ENCODE data around the gene AGAP2.
A peak's percentile ranks its signal among the peaks of the same experiment; 100 is the strongest.

Gene AGAP2

GRCh38 chr12:57738661-57739237 lies at the start of gene AGAP2:
AGAP2 (minus strand) TSS chr12:57738742; CDS start chr12:57738246, 496 bp downstream.
- H3K4me1 ChIP-seq (ENCODE audit: control insufficient read depth, insufficient read depth, low read length, unreplicated experiment) = peaks cover 14% of the 10 kb centered on the region
- H3K36me3 ChIP-seq (ENCODE audit: insufficient read depth, low read length) = no peaks in the 10 kb centered on the region
- peaks cover 74% of the 10 kb centered on the region for H3K27me3 ChIP-seq (ENCODE audit: insufficient read depth, low read length)
- peak within 1 kb of the TSS; percentile 68 for H3K4me3 ChIP-seq (ENCODE audit: low read depth, low read length)
- H2AFZ ChIP-seq (ENCODE audit: low read length, unreplicated experiment) = peak within 1 kb of the TSS; percentile 67
- H3K79me2 ChIP-seq (ENCODE audit: control insufficient read depth, insufficient read depth, low read length, unreplicated experiment) = no peaks in the 10 kb centered on the region
- H3K27ac ChIP-seq (ENCODE audit: low read depth, low read length) = no peak within 1 kb of the TSS

GRCh38 chr12:57783861-57784260 lies 45.3 kb upstream of the AGAP2 start:
- Histone ChIP-seq H3K36me3 (ENCODE audit: insufficient read depth, low read length) (peaks cover 22% of the 10 kb centered on the region), H3K27ac (ENCODE audit: low read depth, low read length) (no peak overlapping the region), H3K27me3 (ENCODE audit: insufficient read depth, low read length) (no peaks in the 10 kb centered on the region), H3K4me3 (ENCODE audit: low read depth, low read length) (peak overlapping the region; percentile 56; the same call in 1 of the 2 replicates), H3K4me1 (ENCODE audit: control insufficient read depth, insufficient read depth, low read length, unreplicated experiment) (peaks cover 10% of the 10 kb centered on the region), H2AFZ (ENCODE audit: low read length, unreplicated experiment) (no peak overlapping the region), H3K79me2 (ENCODE audit: control insufficient read depth, insufficient read depth, low read length, unreplicated experiment) (peaks cover 17% of the 10 kb centered on the region)

- Histone ChIP-seq H3K27ac (ENCODE audit: low read depth, low read length) (no peak overlapping the region), H3K27me3 (ENCODE audit: insufficient read depth, low read length) (no peaks in the 10 kb centered on the region), H3K4me1 (ENCODE audit: control insufficient read depth, insufficient read depth, low read length, unreplicated experiment) (peaks cover 10% of the 10 kb centered on the region), H3K36me3 (ENCODE audit: insufficient read depth, low read length) (peaks cover 22% of the 10 kb centered on the region), H2AFZ (ENCODE audit: low read length, unreplicated experiment) (no peak overlapping the region), H3K79me2 (ENCODE audit: control insufficient read depth, insufficient read depth, low read length, unreplicated experiment) (peaks cover 17% of the 10 kb centered on the region), H3K4me3 (ENCODE audit: low read depth, low read length) (peak overlapping the region; percentile 89)
Observed at GRCh38 chr12:57783466-57783801, 44.9 kb upstream of the AGAP2 start.

GRCh38 chr12:57782608-57783465 lies 44.3 kb upstream of the AGAP2 start, which contains the start of gene TSFM:
TSFM (plus strand) TSS chr12:57782787; CDS start chr12:57782802, 15 bp downstream.
- H3K36me3 ChIP-seq (ENCODE audit: insufficient read depth, low read length) = peaks cover 20% of the 10 kb centered on the region

GRCh38 chr12:57782243-57782607 lies 43.7 kb upstream of the AGAP2 start:
- H3K27me3 ChIP-seq (ENCODE audit: insufficient read depth, low read length) = no peaks in the 10 kb centered on the region
- H3K27ac ChIP-seq (ENCODE audit: low read depth, low read length) = no peak overlapping the region
- H3K36me3 ChIP-seq (ENCODE audit: insufficient read depth, low read length) = peaks cover 18% of the 10 kb centered on the region
- H3K4me3 ChIP-seq (ENCODE audit: low read depth, low read length) = no peak overlapping the region; the same call in 1 of the 2 replicates
- H3K4me1 ChIP-seq (ENCODE audit: control insufficient read depth, insufficient read depth, low read length, unreplicated experiment) = peaks cover 10% of the 10 kb centered on the region
- peak overlapping the region; percentile 49 for H2AFZ ChIP-seq (ENCODE audit: low read length, unreplicated experiment)
- H3K79me2 ChIP-seq (ENCODE audit: control insufficient read depth, insufficient read depth, low read length, unreplicated experiment) = peaks cover 17% of the 10 kb centered on the region

More at GRCh38 chr12:57782608-57783465, 44.3 kb upstream of the AGAP2 start, which contains the start of gene TSFM:
- H3K79me2 ChIP-seq (ENCODE audit: control insufficient read depth, insufficient read depth, low read length, unreplicated experiment) = peaks cover 17% of the 10 kb centered on the region
- peak within 1 kb of the TSS; percentile 89 for H3K4me3 ChIP-seq (ENCODE audit: low read depth, low read length)
- peaks cover 10% of the 10 kb centered on the region for H3K4me1 ChIP-seq (ENCODE audit: control insufficient read depth, insufficient read depth, low read length, unreplicated experiment)
- H2AFZ ChIP-seq (ENCODE audit: low read length, unreplicated experiment) = peak within 1 kb of the TSS; percentile 49
- H3K27me3 ChIP-seq (ENCODE audit: insufficient read depth, low read length) = no peaks in the 10 kb centered on the region
- H3K27ac ChIP-seq (ENCODE audit: low read depth, low read length) = no peak within 1 kb of the TSS

- H3K79me2 ChIP-seq (ENCODE audit: control insufficient read depth, insufficient read depth, low read length, unreplicated experiment) = peaks cover 17% of the 10 kb centered on the region
- peaks cover 10% of the 10 kb centered on the region for H3K4me1 ChIP-seq (ENCODE audit: control insufficient read depth, insufficient read depth, low read length, unreplicated experiment)
- H3K36me3 ChIP-seq (ENCODE audit: insufficient read depth, low read length) = peaks cover 14% of the 10 kb centered on the region
- H2AFZ ChIP-seq (ENCODE audit: low read length, unreplicated experiment) = no peak overlapping the region
- no peaks in the 10 kb centered on the region for H3K27me3 ChIP-seq (ENCODE audit: insufficient read depth, low read length)
- no peak overlapping the region for H3K4me3 ChIP-seq (ENCODE audit: low read depth, low read length)
- no peak overlapping the region for H3K27ac ChIP-seq (ENCODE audit: low read depth, low read length)
Observed at GRCh38 chr12:57781801-57782200, 43.3 kb upstream of the AGAP2 start.

GRCh38 chr12:57781244-57781643 lies 42.7 kb upstream of the AGAP2 start:
- no peak overlapping the region for H2AFZ ChIP-seq (ENCODE audit: low read length, unreplicated experiment)
- no peak overlapping the region for H3K27ac ChIP-seq (ENCODE audit: low read depth, low read length)

GRCh38 chr12:57780284-57780897 lies 41.8 kb upstream of the AGAP2 start:
- Histone ChIP-seq H3K4me1 (ENCODE audit: control insufficient read depth, insufficient read depth, low read length, unreplicated experiment) (peaks cover 10% of the 10 kb centered on the region), H3K79me2 (ENCODE audit: control insufficient read depth, insufficient read depth, low read length, unreplicated experiment) (peaks cover 14% of the 10 kb centered on the region), H3K36me3 (ENCODE audit: insufficient read depth, low read length) (peaks cover 2% of the 10 kb centered on the region; the same call in 1 of the 2 replicates), H2AFZ (ENCODE audit: low read length, unreplicated experiment) (no peak overlapping the region), H3K27me3 (ENCODE audit: insufficient read depth, low read length) (no peaks in the 10 kb centered on the region), H3K4me3 (ENCODE audit: low read depth, low read length) (no peak overlapping the region), H3K27ac (ENCODE audit: low read depth, low read length) (no peak overlapping the region)

More at GRCh38 chr12:57781244-57781643, 42.7 kb upstream of the AGAP2 start:
- H3K4me3 ChIP-seq (ENCODE audit: low read depth, low read length) = no peak overlapping the region
- peaks cover 8% of the 10 kb centered on the region; the same call in 1 of the 2 replicates for H3K36me3 ChIP-seq (ENCODE audit: insufficient read depth, low read length)
- H3K79me2 ChIP-seq (ENCODE audit: control insufficient read depth, insufficient read depth, low read length, unreplicated experiment) = peaks cover 17% of the 10 kb centered on the region
- H3K27me3 ChIP-seq (ENCODE audit: insufficient read depth, low read length) = no peaks in the 10 kb centered on the region
- peaks cover 10% of the 10 kb centered on the region for H3K4me1 ChIP-seq (ENCODE audit: control insufficient read depth, insufficient read depth, low read length, unreplicated experiment)

GRCh38 chr12:57779736-57780135 lies 41.2 kb upstream of the AGAP2 start:
- no peak overlapping the region for H3K27ac ChIP-seq (ENCODE audit: low read depth, low read length)
- H3K27me3 ChIP-seq (ENCODE audit: insufficient read depth, low read length) = no peaks in the 10 kb centered on the region
- peaks cover 10% of the 10 kb centered on the region for H3K4me1 ChIP-seq (ENCODE audit: control insufficient read depth, insufficient read depth, low read length, unreplicated experiment)

GRCh38 chr12:57777911-57778310 lies 39.4 kb upstream of the AGAP2 start:
- Histone ChIP-seq H3K4me3 (ENCODE audit: low read depth, low read length) (no peak overlapping the region), H3K27me3 (ENCODE audit: insufficient read depth, low read length) (no peaks in the 10 kb centered on the region), H3K27ac (ENCODE audit: low read depth, low read length) (no peak overlapping the region), H3K4me1 (ENCODE audit: control insufficient read depth, insufficient read depth, low read length, unreplicated experiment) (peaks cover 5% of the 10 kb centered on the region), H3K36me3 (ENCODE audit: insufficient read depth, low read length) (peaks cover 2% of the 10 kb centered on the region; the same call in 1 of the 2 replicates), H2AFZ (ENCODE audit: low read length, unreplicated experiment) (no peak overlapping the region), H3K79me2 (ENCODE audit: control insufficient read depth, insufficient read depth, low read length, unreplicated experiment) (peaks cover 9% of the 10 kb centered on the region)

More at GRCh38 chr12:57779736-57780135, 41.2 kb upstream of the AGAP2 start:
- H3K36me3 ChIP-seq (ENCODE audit: insufficient read depth, low read length) = peaks cover 2% of the 10 kb centered on the region; the same call in 1 of the 2 replicates
- H2AFZ ChIP-seq (ENCODE audit: low read length, unreplicated experiment) = no peak overlapping the region
- no peak overlapping the region for H3K4me3 ChIP-seq (ENCODE audit: low read depth, low read length)
- H3K79me2 ChIP-seq (ENCODE audit: control insufficient read depth, insufficient read depth, low read length, unreplicated experiment) = peaks cover 14% of the 10 kb centered on the region
